ENCODE data around the gene TPSG1.

GRCh38 chr16:1217526-1217925 lies 7.5 kb downstream of the TPSG1 start:
- TF ChIP-seq CTCF (IDR thresholded peaks at IDR 0.05), result no peak
- TF ChIP-seq POLR2A (IDR thresholded peaks at IDR 0.05), result no peak
- TF ChIP-seq POLR2AphosphoS5 (IDR thresholded peaks at IDR 0.05), result no peak
